ENCODE data around the gene STC2.

The STC2 gene

GRCh38 chr5:173299820-173300219, 28.4 kb downstream of the STC2 start:
- no peaks in the 10 kb centered on the region for H3F3A ChIP-seq (ENCODE audit: insufficient read depth, low read length)
- no peak overlapping the region for H3K9ac ChIP-seq (ENCODE audit: low read length)
- no peak overlapping the region for H2AFZ ChIP-seq (ENCODE audit: low read length)
- no peaks in the 10 kb centered on the region for H3K9me2 ChIP-seq (ENCODE audit: low read depth, low read length)
- H3K4me1 ChIP-seq (ENCODE audit: insufficient read depth, low read length, severe bottlenecking), result no peaks in the 10 kb centered on the region
- no peaks in the 10 kb centered on the region for H4K20me1 ChIP-seq (ENCODE audit: insufficient read depth, low read length)
- TF ChIP-seq CTCF (IDR thresholded peaks at IDR 0.05; ENCODE audit: low read length), result no peak
- no peak for TF ChIP-seq EZH2 (IDR thresholded peaks at IDR 0.05; ENCODE audit: borderline replicate concordance, low read length)
- H3K27ac ChIP-seq (ENCODE audit: low read depth, low read length, poor library complexity, severe bottlenecking), result no peak overlapping the region
- H3K36me3 ChIP-seq (ENCODE audit: insufficient read depth, low read length), result no peaks in the 10 kb centered on the region
- no peaks in the 10 kb centered on the region for H3K79me2 ChIP-seq (ENCODE audit: insufficient read depth, low read length)
- no peaks in the 10 kb centered on the region for H3K9me3 ChIP-seq (ENCODE audit: low read length)
- no peak overlapping the region for H3K4me2 ChIP-seq (ENCODE audit: low read length)
- H3K27me3 ChIP-seq (ENCODE audit: insufficient read depth, low read length), result no peaks in the 10 kb centered on the region; the same call in 1 of the 2 replicates
- H3K4me3 ChIP-seq (ENCODE audit: low read depth, low read length, poor library complexity, severe bottlenecking), result no peak overlapping the region

GRCh38 chr5:173298213-173298926, 29.8 kb downstream of the STC2 start:
- Histone ChIP-seq H3K4me2 (ENCODE audit: low read length) (no peak overlapping the region), H3K79me2 (ENCODE audit: insufficient read depth, low read length) (no peaks in the 10 kb centered on the region)
- TF ChIP-seq EZH2 (IDR thresholded peaks at IDR 0.05; ENCODE audit: borderline replicate concordance, low read length), result no peak
- TF ChIP-seq CTCF (IDR thresholded peaks at IDR 0.05; ENCODE audit: low read length), result no peak

DNA sequence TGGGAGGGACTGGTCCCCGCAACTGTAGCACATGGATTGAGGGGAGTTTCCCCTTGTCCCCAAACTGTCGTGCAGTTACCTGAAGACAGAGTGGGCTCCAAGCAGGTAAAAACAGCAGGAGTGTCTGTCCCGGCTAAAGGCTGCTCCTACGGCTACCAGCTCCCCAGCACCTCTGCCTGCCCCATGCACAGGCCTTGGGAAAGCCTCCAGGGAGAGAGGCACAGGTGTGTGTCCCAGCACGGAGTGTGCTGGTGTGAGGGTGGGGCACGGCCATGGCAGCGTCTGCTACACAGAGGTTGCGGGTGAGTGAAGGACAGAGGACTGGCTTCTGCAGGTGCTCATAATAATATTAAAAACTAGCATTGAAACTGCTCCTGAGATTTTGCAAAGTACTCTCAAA, 30.4 kb downstream of the STC2 start:
- no peak overlapping the region for H3K4me2 ChIP-seq (ENCODE audit: low read length)
- no peak overlapping the region for H3K27ac ChIP-seq (ENCODE audit: low read depth, low read length, poor library complexity, severe bottlenecking)
- H2AFZ ChIP-seq (ENCODE audit: low read length), result no peak overlapping the region
- H3K27me3 ChIP-seq (ENCODE audit: insufficient read depth, low read length), result no peaks in the 10 kb centered on the region; the same call in 1 of the 2 replicates
- H3K9me3 ChIP-seq (ENCODE audit: low read length), result no peaks in the 10 kb centered on the region
- H3K79me2 ChIP-seq (ENCODE audit: insufficient read depth, low read length), result no peaks in the 10 kb centered on the region
- H3K36me3 ChIP-seq (ENCODE audit: insufficient read depth, low read length), result no peaks in the 10 kb centered on the region
- H3K9me2 ChIP-seq (ENCODE audit: low read depth, low read length), result no peaks in the 10 kb centered on the region
- no peaks in the 10 kb centered on the region for H4K20me1 ChIP-seq (ENCODE audit: insufficient read depth, low read length)
- H3K4me1 ChIP-seq (ENCODE audit: insufficient read depth, low read length, severe bottlenecking), result no peaks in the 10 kb centered on the region
- TF ChIP-seq CTCF (IDR thresholded peaks at IDR 0.05; ENCODE audit: low read length) (no peak), EZH2 (IDR thresholded peaks at IDR 0.05; ENCODE audit: borderline replicate concordance, low read length) (no peak)
- no peak overlapping the region for H3K9ac ChIP-seq (ENCODE audit: low read length)
- no peaks in the 10 kb centered on the region for H3F3A ChIP-seq (ENCODE audit: insufficient read depth, low read length)
- no peak overlapping the region for H3K4me3 ChIP-seq (ENCODE audit: low read depth, low read length, poor library complexity, severe bottlenecking)

More at GRCh38 chr5:173298213-173298926, 29.8 kb downstream of the STC2 start:
- H3K9me2 ChIP-seq (ENCODE audit: low read depth, low read length), result no peaks in the 10 kb centered on the region
- no peaks in the 10 kb centered on the region; the same call in 1 of the 2 replicates for H3K27me3 ChIP-seq (ENCODE audit: insufficient read depth, low read length)
- no peak overlapping the region for H2AFZ ChIP-seq (ENCODE audit: low read length)
- H3K27ac ChIP-seq (ENCODE audit: low read depth, low read length, poor library complexity, severe bottlenecking), result no peak overlapping the region
- no peak overlapping the region for H3K4me3 ChIP-seq (ENCODE audit: low read depth, low read length, poor library complexity, severe bottlenecking)
- H3K9me3 ChIP-seq (ENCODE audit: low read length), result no peaks in the 10 kb centered on the region
- no peaks in the 10 kb centered on the region for H3F3A ChIP-seq (ENCODE audit: insufficient read depth, low read length)
- no peaks in the 10 kb centered on the region for H3K4me1 ChIP-seq (ENCODE audit: insufficient read depth, low read length, severe bottlenecking)
- no peaks in the 10 kb centered on the region for H4K20me1 ChIP-seq (ENCODE audit: insufficient read depth, low read length)
- H3K9ac ChIP-seq (ENCODE audit: low read length), result no peak overlapping the region
- H3K36me3 ChIP-seq (ENCODE audit: insufficient read depth, low read length), result no peaks in the 10 kb centered on the region
